ENCODE results near the gene CFAP46.

CFAP46 gene

DNA sequence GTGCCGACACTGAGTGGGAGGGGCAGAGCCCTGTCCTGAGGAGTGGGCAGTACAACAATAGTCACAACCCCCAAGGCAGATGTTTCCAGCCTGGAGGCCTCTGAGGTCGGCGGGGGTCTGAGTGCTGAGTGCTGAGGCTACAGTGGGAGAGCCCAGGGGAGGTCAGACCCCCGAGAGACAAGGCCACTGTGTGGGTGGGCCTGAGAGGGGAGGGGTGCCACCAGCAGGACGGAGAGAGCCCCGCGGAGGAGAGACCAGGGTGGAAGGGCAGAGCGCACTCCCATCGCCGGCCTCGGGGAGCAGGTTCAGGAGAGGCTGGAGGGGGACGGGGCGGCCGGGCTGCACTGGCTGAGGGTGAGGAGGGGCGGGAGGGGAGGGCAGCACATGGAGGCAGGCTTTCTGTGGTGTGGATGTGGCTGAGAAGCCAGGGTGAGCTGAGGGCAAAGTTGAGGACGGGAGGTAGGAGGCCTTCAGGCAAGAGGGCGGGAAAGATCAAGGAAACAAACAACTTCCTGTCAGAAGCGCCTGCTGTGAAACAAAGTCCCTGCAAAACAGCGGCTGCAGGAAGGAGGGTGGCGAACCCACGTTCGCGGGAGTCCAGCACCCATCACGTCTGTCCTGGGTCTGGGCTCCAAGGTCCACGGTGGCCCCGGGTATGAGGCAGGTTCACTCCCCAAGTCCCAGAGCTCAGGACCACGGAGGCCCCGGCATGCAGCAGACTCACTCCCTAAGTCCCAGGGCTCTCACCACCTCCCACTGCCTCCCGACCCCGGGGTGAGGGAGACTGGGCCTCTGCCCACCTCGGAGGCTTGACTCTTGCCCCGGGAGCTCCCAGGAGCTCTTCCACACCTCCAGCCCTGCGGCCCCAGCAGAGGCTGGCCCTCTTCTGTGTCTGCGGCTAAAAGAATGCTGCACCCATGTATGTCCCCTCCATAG lies 79.6 kb downstream of the CFAP46 start:
- CTCF ChIA-PET, result interaction anchor here (1.0 to 1.1 kb wide), 2 partner anchors 17 to 24 kb away, joined by 3 read pairs; no protein-coding TSS in a partner anchor
- POLR2A ChIA-PET, result no interaction called here
- Histone ChIP-seq H3K4me3 (ENCODE audit: control insufficient read depth in 1 of 7, extremely low read depth in 1 of 7, insufficient read depth in 4 of 7, low read depth in 2 of 7, low read length in 6 of 7) (peak overlapping the region in 2 of 7 experiments; percentile 7 to 42), H3K27ac (ENCODE audit: insufficient read depth in 1 of 2, low read depth in 1 of 2, low read length in 2 of 2, poor library complexity in 1 of 2, severe bottlenecking in 2 of 2) (no peak overlapping the region), H3K27me3 (replicated peaks in 2 of 5; ENCODE audit: control insufficient read depth in 4 of 5, insufficient read depth in 5 of 5, low read length in 4 of 5) (no peaks in the 10 kb centered on the region), H3K36me3 (ENCODE audit: control insufficient read depth in 4 of 4, insufficient read depth in 4 of 4, low read length in 3 of 4) (no peaks in the 10 kb centered on the region), H3K9me3 (ENCODE audit: control extremely low read depth in 1 of 5, control insufficient read depth in 4 of 5, insufficient read depth in 2 of 5, low read depth in 1 of 5, low read length in 4 of 5) (no peaks in the 10 kb centered on the region), H3K4me1 (ENCODE audit: control extremely low read depth in 1 of 4, control insufficient read depth in 4 of 4, insufficient read depth in 4 of 4, low read length in 3 of 4) (peaks cover 0 to 38% (median 22%) of the 10 kb centered on the region in 4 experiments)
- DNase-seq, result peak; percentile 4 to 52 (median 34)
- WGBS (ENCODE audit: insufficient coverage), result 15% methylated on average over 33 of the region's 34 CpGs

GRCh38 chr10:132861884-132862461 lies 80.4 kb downstream of the CFAP46 start:
- no peaks in the 10 kb centered on the region for H3K36me3 ChIP-seq (ENCODE audit: control insufficient read depth in 4 of 4, insufficient read depth in 4 of 4, low read length in 3 of 4)
- WGBS (ENCODE audit: insufficient coverage), result 79% methylated on average over 18 of the region's 24 CpGs
- CTCF ChIA-PET, result interaction anchor here (1.1 kb wide), 1 partner anchor 16 kb away, joined by 3 read pairs; no protein-coding TSS in a partner anchor

GRCh38 chr10:132861116-132861691 lies 81.2 kb downstream of the CFAP46 start:
- ChIA-PET CTCF (no interaction called here), POLR2A (no interaction called here)
- Histone ChIP-seq H3K27me3 (replicated peaks in 2 of 5; ENCODE audit: control insufficient read depth in 4 of 5, insufficient read depth in 5 of 5, low read length in 4 of 5) (peaks cover 0 to 6% (median 0%) of the 10 kb centered on the region in 5 experiments), H3K36me3 (ENCODE audit: control insufficient read depth in 4 of 4, insufficient read depth in 4 of 4, low read length in 3 of 4) (no peaks in the 10 kb centered on the region), H3K27ac (ENCODE audit: insufficient read depth in 1 of 2, low read depth in 1 of 2, low read length in 2 of 2, poor library complexity in 1 of 2, severe bottlenecking in 2 of 2) (no peak overlapping the region), H3K4me1 (ENCODE audit: control extremely low read depth in 1 of 4, control insufficient read depth in 4 of 4, insufficient read depth in 4 of 4, low read length in 3 of 4) (peaks cover 0 to 38% (median 22%) of the 10 kb centered on the region in 4 experiments), H3K9me3 (ENCODE audit: control extremely low read depth in 1 of 5, control insufficient read depth in 4 of 5, insufficient read depth in 2 of 5, low read depth in 1 of 5, low read length in 4 of 5) (peaks cover 0 to 7% (median 4%) of the 10 kb centered on the region in 5 experiments), H3K4me3 (ENCODE audit: control insufficient read depth in 1 of 7, extremely low read depth in 1 of 7, insufficient read depth in 4 of 7, low read depth in 2 of 7, low read length in 6 of 7) (no peak overlapping the region)
- over 99% methylated on average over 18 of the region's 22 CpGs for WGBS (ENCODE audit: insufficient coverage)
- no peak for DNase-seq

More at GRCh38 chr10:132861884-132862461, 80.4 kb downstream of the CFAP46 start:
- POLR2A ChIA-PET, result no interaction called here
- Histone ChIP-seq H3K4me1 (ENCODE audit: control extremely low read depth in 1 of 4, control insufficient read depth in 4 of 4, insufficient read depth in 4 of 4, low read length in 3 of 4) (peaks cover 0 to 38% (median 22%) of the 10 kb centered on the region in 4 experiments), H3K27ac (ENCODE audit: insufficient read depth in 1 of 2, low read depth in 1 of 2, low read length in 2 of 2, poor library complexity in 1 of 2, severe bottlenecking in 2 of 2) (no peak overlapping the region), H3K9me3 (ENCODE audit: control extremely low read depth in 1 of 5, control insufficient read depth in 4 of 5, insufficient read depth in 2 of 5, low read depth in 1 of 5, low read length in 4 of 5) (peaks cover 0 to 3% (median 0%) of the 10 kb centered on the region in 5 experiments), H3K4me3 (ENCODE audit: control insufficient read depth in 1 of 7, extremely low read depth in 1 of 7, insufficient read depth in 4 of 7, low read depth in 2 of 7, low read length in 6 of 7) (no peak overlapping the region), H3K27me3 (replicated peaks in 2 of 5; ENCODE audit: control insufficient read depth in 4 of 5, insufficient read depth in 5 of 5, low read length in 4 of 5) (peaks cover 0 to 2% (median 0%) of the 10 kb centered on the region in 5 experiments)
- DNase-seq, result no peak

DNA sequence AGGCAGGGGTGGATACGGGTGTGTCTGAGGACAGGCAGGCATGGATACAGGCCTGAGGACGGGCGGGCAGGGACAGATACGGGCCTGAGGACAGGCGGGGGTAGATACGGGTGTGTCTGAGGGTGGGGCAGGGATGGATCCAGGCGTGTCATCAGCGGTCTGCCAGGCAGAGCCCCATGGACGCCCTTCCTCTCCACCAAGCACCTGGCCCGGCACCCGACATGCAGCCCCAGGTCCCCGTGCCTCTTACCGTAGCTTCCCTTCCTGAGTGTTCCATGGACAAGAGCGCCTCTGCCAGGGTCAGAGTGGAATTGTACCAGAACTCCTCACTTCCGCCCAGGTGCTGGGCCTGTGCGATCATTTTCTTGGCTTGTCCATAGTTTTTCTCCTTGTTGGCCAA lies 81.8 kb downstream of the CFAP46 start:
- H3K27me3 ChIP-seq (replicated peaks in 2 of 5; ENCODE audit: control insufficient read depth in 4 of 5, insufficient read depth in 5 of 5, low read length in 4 of 5), result peaks cover 0 to 13% (median 2%) of the 10 kb centered on the region in 5 experiments
- CTCF ChIA-PET, result interaction anchor here (1.1 to 1.5 kb wide), 2 partner anchors 10 to 27 kb away, joined by 3 to 4 read pairs; no protein-coding TSS in a partner anchor
- no peak overlapping the region for H3K27ac ChIP-seq (ENCODE audit: insufficient read depth in 1 of 2, low read depth in 1 of 2, low read length in 2 of 2, poor library complexity in 1 of 2, severe bottlenecking in 2 of 2)
- no peaks in the 10 kb centered on the region for H3K36me3 ChIP-seq (ENCODE audit: control insufficient read depth in 4 of 4, insufficient read depth in 4 of 4, low read length in 3 of 4)
- H3K9me3 ChIP-seq (ENCODE audit: control extremely low read depth in 1 of 5, control insufficient read depth in 4 of 5, insufficient read depth in 2 of 5, low read depth in 1 of 5, low read length in 4 of 5), result peaks cover 0 to 13% (median 8%) of the 10 kb centered on the region in 5 experiments
- no peak overlapping the region for H3K4me3 ChIP-seq (ENCODE audit: control insufficient read depth in 1 of 7, extremely low read depth in 1 of 7, insufficient read depth in 4 of 7, low read depth in 2 of 7, low read length in 6 of 7)
- H3K4me1 ChIP-seq (ENCODE audit: control extremely low read depth in 1 of 4, control insufficient read depth in 4 of 4, insufficient read depth in 4 of 4, low read length in 3 of 4), result peaks cover 0 to 38% (median 22%) of the 10 kb centered on the region in 4 experiments
- DNase-seq, result no peak
- WGBS (ENCODE audit: insufficient coverage), result 97% methylated on average over 16 of the region's 16 CpGs
- POLR2A ChIA-PET, result no interaction called here

DNA sequence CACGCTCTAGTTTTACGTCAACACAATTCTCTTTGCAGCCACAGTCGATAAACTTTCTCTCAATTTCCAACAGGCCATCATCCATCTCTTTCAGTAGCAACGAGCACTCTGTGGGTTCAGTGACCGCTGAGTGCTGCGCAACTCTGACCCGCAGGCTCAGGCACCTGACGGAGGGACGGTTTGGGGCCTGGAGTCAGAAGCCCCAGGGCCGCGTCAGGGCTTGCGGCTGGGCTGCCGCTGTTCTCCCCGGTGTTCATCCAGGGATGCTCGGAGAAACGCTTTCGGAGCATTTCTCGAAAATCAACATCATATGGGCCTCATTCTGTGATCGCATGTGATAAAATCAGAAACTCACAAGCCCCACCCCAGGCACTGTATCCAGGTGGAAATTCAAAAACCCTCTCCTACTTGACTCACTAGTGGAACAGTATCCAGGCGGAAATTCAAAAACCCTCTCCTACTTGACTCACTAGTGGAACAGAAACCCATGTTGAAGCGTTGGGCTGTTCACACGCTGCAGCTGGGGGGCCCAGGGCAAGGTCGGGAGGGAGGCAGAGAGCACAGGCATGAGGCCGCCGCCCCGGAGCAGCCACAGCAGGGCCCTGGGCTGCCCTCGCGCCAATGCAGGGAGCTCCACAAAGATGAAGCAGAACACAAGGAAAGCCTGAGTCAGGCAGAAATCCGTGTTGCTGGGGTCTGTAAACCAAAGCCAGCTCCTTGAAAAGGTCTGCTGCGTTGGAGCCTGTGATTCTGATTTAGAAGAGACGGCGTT lies 83.1 kb downstream of the CFAP46 start:
- no peak overlapping the region for H3K27ac ChIP-seq (ENCODE audit: insufficient read depth in 1 of 2, low read depth in 1 of 2, low read length in 2 of 2, poor library complexity in 1 of 2, severe bottlenecking in 2 of 2)
- ChIA-PET CTCF (interaction anchor here (1.5 kb wide), 1 partner anchor 25 kb away, joined by 4 read pairs; no protein-coding TSS in a partner anchor), POLR2A (no interaction called here)
- 96% methylated on average over 32 of the region's 32 CpGs for WGBS (ENCODE audit: insufficient coverage)
- H3K4me3 ChIP-seq (ENCODE audit: control insufficient read depth in 1 of 7, extremely low read depth in 1 of 7, insufficient read depth in 4 of 7, low read depth in 2 of 7, low read length in 6 of 7), result no peak overlapping the region
- no peak for DNase-seq
- H3K27me3 ChIP-seq (replicated peaks in 2 of 5; ENCODE audit: control insufficient read depth in 4 of 5, insufficient read depth in 5 of 5, low read length in 4 of 5), result peaks cover 0 to 14% (median 2%) of the 10 kb centered on the region in 5 experiments
- H3K9me3 ChIP-seq (ENCODE audit: control extremely low read depth in 1 of 5, control insufficient read depth in 4 of 5, insufficient read depth in 2 of 5, low read depth in 1 of 5, low read length in 4 of 5), result peaks cover 0 to 17% (median 8%) of the 10 kb centered on the region in 5 experiments
- no peaks in the 10 kb centered on the region for H3K36me3 ChIP-seq (ENCODE audit: control insufficient read depth in 4 of 4, insufficient read depth in 4 of 4, low read length in 3 of 4)
- peaks cover 0 to 26% (median 15%) of the 10 kb centered on the region in 4 experiments for H3K4me1 ChIP-seq (ENCODE audit: control extremely low read depth in 1 of 4, control insufficient read depth in 4 of 4, insufficient read depth in 4 of 4, low read length in 3 of 4)

Measured in common myeloid progenitor, CD34-positive (primary cell).